ENCODE measurements around the gene APBB1IP. TPM values are rescaled to one million over a fixed set of nuclear protein-coding genes. Genes with fewer than 3 reads are reported as not detected.

APBB1IP gene
- total RNA-seq, 1 experiment from 2014 or later, result not detected

GRCh38 chr10:26528048-26528447, 89.9 kb downstream of the APBB1IP start:
- Mint-ChIP-seq H3K27me3 (ENCODE audit: low read depth) (no peaks in the 10 kb centered on the region), H3K27ac (no peak overlapping the region; a peak in 1 of 7 replicates), H3K36me3 (ENCODE audit: insufficient read depth in 1 of 3, low read depth in 3 of 3) (no peaks in the 10 kb centered on the region), H3K4me1 (peaks cover 0 to 8% of the 10 kb centered on the region in 2 experiments; a peak in 2 of 4 replicates), H3K9me3 (no peaks in the 10 kb centered on the region), H3K4me3 (no peak overlapping the region)
- H2BK15ac ChIP-seq (ENCODE audit: low read depth, low read length), result no peak overlapping the region
- H3K27ac ChIP-seq (ENCODE audit: insufficient read length, low read depth, low read length), result no peak overlapping the region
- no peak overlapping the region for H2BK12ac ChIP-seq (ENCODE audit: insufficient read length, low read depth, low read length)
- H2BK120ac ChIP-seq (ENCODE audit: low read depth, low read length, poor library complexity, severe bottlenecking), result no peak overlapping the region
- no peaks in the 10 kb centered on the region; the same call in 1 of the 2 replicates for H3K4me1 ChIP-seq (ENCODE audit: insufficient read depth, low read length)
- H2AK5ac ChIP-seq (ENCODE audit: insufficient read length, low read length), result no peak overlapping the region
- H3K79me2 ChIP-seq (ENCODE audit: insufficient read depth, low read length), result no peaks in the 10 kb centered on the region
- H3K4ac ChIP-seq (ENCODE audit: low read depth, low read length), result no peak overlapping the region
- no peaks in the 10 kb centered on the region for H3K23me2 ChIP-seq (ENCODE audit: insufficient read length, low read depth, low read length, poor library complexity, severe bottlenecking)
- no peak overlapping the region for H2AFZ ChIP-seq (ENCODE audit: low read length)
- no peak overlapping the region for H3T11ph ChIP-seq (ENCODE audit: low read length)
- H2BK20ac ChIP-seq (ENCODE audit: low read depth, low read length, poor library complexity, severe bottlenecking), result no peak overlapping the region
- H3K27me3 ChIP-seq (ENCODE audit: insufficient read depth, low read length), result no peaks in the 10 kb centered on the region
- H3K18ac ChIP-seq (ENCODE audit: insufficient read length, low read depth, low read length), result no peak overlapping the region
- H3K56ac ChIP-seq (ENCODE audit: insufficient read length, low read depth, low read length), result no peak overlapping the region
- H3K14ac ChIP-seq (ENCODE audit: insufficient read depth, low read length), result no peak overlapping the region
- no peak for TF ChIP-seq CTCF (conservative IDR thresholded peaks at IDR 0.05)
- H3K4me2 ChIP-seq (ENCODE audit: insufficient read depth, insufficient read length, low read length), result no peak overlapping the region
- H4K5ac ChIP-seq (ENCODE audit: insufficient read length, low read depth, low read length), result no peak overlapping the region
- H3K23ac ChIP-seq (ENCODE audit: insufficient read length, low read depth, low read length), result no peak overlapping the region
- DNase-seq, result no peak
- no peak overlapping the region for H4K8ac ChIP-seq (replicated peaks; ENCODE audit: insufficient read length, low read depth, low read length)
- no peak overlapping the region for H2BK5ac ChIP-seq (ENCODE audit: insufficient read length, low read length)
- H3K9me3 ChIP-seq (ENCODE audit: control insufficient read depth, low read depth, low read length), result no peaks in the 10 kb centered on the region
- H4K91ac ChIP-seq (ENCODE audit: insufficient read length, low read depth, low read length), result no peak overlapping the region
- no peak overlapping the region for H3K9ac ChIP-seq (ENCODE audit: extremely low read depth, insufficient read length, low read length)
- no peaks in the 10 kb centered on the region for H4K20me1 ChIP-seq (ENCODE audit: control insufficient read depth, insufficient read depth, insufficient read length)
- whole genome bisulfite sequencing (ENCODE audit: extremely low coverage, insufficient read length, low lambda C conversion rate), result no CpG with 5 or more reads among the region's 5 CpGs
- no peaks in the 10 kb centered on the region for H3K79me1 ChIP-seq (ENCODE audit: insufficient read depth, low read depth, low read length, poor library complexity, severe bottlenecking)

Data from H9 (cell line).